NB4 (cell line): ENCODE measurements around the gene TBC1D3B.

Experiments
- CTCF ChIP-seq: IDR thresholded peaks from one replicate; pipeline ENCODE4 v1.5.1; 2012; ENCODE audit warnings: low read depth, low read length
- MAX ChIP-seq: IDR thresholded peaks from 2 replicates; pipeline ENCODE4 v1.6.1; 2011; ENCODE audit warnings: low read depth, low read length
- MYC ChIP-seq: IDR thresholded peaks from 2 replicates; pipeline ENCODE4 v1.6.1; 2011; ENCODE audit warnings: low read depth, low read length
- POLR2A ChIP-seq: IDR thresholded peaks from 2 replicates; pipeline ENCODE4 v1.6.1; 2011; ENCODE audit warnings: mild to moderate bottlenecking; ENCODE audit not compliant: insufficient read length; ENCODE audit errors: extremely low read depth

GRCh38 chr17:36120221-36120620 lies 56.2 kb downstream of the TBC1D3B start:
- TF ChIP-seq CTCF (no peak), POLR2A (no peak), MYC (no peak), MAX (no peak)
